Activated naive CD4-positive, alpha-beta T cell treated with anti-CD3 and anti-CD28 coated beads, Interleukin-2, amount 50 U/mL, for 16 hours (primary cell): ENCODE measurements around the gene LRRTM4.
"Not testable (repeated sequence)": the region's sequence is repeated elsewhere in the genome, so short reads cannot be mapped to it uniquely, and the experiment has no call there.

Experiments used
- DNase-seq: peaks from one replicate; pipeline ENCODE4 v3.0.0-alpha.2; 2020

LRRTM4 gene

GRCh38 chr2:76839826-76840225, 682.4 kb downstream of the LRRTM4 start:
- DNase-seq: no peak

GRCh38 chr2:76829374-76830234, 692.6 kb downstream of the LRRTM4 start:
- no peak for DNase-seq

DNA sequence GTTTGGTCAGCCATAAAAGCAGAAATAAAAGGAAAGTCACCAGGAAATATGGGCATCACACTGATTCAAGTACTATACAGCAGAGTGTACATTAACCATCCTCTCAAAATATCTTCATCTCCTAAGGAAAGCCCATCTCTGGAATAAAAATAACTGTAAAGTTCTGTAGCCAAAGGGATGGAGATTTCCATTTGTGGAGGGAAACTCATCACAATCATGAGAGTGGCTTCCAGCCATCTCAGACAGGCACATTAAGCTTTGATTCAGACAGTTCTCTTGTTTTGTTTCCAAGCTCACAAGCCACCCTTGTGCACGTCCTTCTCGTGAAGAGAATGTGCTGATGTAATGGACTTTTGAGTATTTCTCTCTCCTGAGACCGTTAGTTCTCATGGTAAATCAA, 695.5 kb downstream of the LRRTM4 start:
- DNase-seq: no peak

DNA sequence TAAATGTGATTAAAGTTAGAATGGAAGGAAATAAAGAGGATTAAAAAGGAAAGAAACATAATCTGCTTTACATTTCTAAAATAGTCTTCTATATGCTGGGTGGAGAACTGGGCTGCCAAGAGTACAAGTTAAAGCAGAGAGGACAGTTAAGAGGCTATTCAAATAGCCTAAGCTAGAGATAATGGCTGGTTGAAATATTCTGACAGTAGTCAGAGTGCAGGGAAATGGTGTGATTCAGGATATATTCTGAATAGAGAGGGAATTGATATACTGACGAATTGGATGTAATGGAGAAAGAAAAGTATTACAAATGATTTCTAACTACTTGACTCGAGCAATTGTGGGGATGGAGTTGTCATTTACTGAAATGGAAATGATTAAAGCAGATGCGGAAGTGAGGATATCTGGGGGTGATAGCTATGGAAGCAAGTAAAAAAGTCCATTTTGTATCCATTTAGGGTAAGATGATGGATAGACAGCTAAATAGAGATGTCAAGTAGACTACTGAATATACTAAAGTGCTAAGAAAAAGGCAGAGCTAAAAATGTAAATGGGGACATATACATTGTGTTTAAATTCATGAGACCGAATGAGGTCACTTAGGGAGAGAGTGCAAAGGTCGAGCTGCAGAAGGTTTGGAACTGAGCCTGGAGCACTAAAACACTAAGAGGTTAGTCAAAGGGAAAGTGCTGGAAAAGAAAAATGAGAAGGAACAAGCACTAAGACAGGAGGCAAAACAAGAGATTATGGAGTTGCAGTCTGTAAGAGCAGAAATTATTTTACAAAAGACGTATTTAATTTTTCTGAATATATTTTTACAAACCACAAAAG, 696.8 kb downstream of the LRRTM4 start:
- no peak for DNase-seq

DNA sequence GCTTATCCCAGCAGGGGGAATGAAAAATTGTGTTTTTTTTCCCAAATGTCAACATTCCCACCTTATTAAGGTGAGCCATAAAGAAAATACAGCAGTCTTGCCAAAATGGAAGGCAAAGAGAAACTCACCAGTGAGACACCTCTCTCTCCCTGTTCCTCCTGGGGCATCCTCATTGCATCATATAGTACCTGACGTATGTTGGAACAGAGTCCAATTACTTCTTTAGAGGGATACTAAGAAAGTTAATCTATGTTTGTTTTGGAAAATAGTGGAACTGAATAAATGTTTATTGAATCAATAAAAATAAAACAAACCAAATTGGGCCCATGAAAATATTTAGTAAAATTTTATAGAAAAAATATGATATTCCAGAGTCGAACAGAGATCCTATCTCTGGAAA, 700.4 kb downstream of the LRRTM4 start:
- DNase-seq: no peak

GRCh38 chr2:76813084-76813483, 709.1 kb downstream of the LRRTM4 start:
- no peak for DNase-seq

GRCh38 chr2:76812156-76812555, 710.0 kb downstream of the LRRTM4 start:
- DNase-seq: no peak

GRCh38 chr2:76809136-76809535, 713.0 kb downstream of the LRRTM4 start:
- no peak for DNase-seq

DNA sequence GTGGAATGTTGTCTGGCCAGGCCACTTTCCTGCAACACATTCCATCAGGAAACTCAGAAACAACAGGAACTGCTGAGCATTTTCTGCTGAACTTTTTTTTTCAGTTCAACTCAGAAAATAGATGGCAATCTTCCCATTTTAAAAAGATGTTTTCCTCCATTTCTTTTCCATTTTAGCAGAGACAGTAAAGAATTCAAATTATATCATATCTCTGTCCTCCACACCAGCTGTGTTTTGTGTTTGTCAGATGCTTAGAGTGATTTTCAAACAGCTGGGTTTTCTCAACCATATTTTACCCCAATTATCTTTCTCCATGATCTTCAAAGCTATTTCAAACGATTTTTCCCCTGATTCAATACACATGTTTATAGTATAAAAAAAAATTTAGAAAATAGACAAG, 713.4 kb downstream of the LRRTM4 start:
- DNase-seq: no peak

GRCh38 chr2:76793647-76794334, 728.4 kb downstream of the LRRTM4 start:
- DNase-seq: no peak

- not testable (repeated sequence) for DNase-seq
Observed at GRCh38 chr2:76781313-76781712, 740.9 kb downstream of the LRRTM4 start.

GRCh38 chr2:76763276-76763675, 758.9 kb downstream of the LRRTM4 start:
- no peak for DNase-seq

DNA sequence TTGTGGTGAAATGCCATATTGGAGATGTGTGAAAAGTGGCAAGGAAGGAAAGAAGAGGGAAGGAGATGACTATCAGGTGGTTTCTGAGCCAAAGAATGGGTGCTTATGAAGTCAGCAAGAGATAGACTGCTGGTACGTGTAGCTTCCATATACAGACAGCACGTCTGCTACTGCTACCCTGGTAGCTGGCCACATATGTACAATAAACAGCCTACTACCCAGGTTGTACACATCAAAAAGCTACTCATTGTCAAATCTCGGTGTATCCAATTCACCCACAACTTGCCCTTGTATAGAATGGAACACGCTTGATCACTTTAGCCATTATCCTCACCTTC, 761.8 kb downstream of the LRRTM4 start:
- no peak for DNase-seq

DNA sequence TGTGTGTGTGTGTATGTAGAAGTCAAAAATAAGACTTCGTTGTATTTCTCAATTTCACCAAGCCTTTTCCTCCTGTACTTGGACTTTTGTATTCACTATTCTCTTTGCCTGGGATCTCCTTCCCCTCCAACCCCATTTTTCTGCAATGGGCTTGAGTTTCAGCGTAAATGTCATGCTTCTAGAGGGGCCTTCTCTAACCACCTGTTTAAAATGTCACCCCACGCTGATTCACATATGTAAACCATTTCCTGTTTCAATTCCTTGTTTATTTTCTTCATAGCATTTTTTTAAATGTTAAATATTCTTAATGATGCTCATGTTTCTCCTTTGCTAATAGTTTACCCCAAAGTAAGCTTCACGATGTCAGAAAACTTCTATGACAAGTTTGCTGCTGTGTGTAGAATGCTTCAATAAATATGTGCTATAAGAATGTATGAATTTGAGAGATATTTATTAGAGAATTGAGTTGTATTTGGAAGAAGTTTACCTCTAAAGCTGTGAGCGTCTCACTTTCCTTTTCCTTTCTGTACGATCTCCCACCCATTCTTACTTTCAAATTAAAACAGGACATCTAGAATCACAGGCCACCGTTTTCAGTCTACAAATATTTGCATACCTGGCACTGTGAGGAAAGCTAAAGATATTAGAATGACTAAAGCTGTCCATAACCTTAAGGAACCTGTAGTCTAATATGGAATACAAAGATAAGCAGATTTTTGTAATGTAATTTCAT, 762.4 kb downstream of the LRRTM4 start:
- no peak for DNase-seq

DNA sequence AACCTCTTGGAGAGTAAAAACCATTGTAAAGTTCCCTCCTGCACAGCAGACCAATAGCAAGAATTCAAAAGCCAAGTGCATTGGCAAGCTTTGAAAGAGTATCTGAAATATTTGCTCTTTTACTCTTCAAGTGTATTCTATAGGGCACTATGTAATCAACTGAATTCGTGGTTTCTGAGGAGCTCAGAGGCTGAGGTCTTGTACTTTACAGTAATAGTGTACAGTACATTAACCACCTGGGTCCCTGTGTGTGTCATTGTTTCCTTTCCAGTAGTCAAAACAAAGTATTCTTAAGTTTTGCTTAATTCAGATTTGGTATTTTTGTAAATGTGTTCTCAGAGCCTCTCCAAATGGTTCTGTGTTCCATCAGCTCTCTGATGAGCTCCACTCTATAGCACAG, 769.7 kb downstream of the LRRTM4 start:
- no peak for DNase-seq

DNA sequence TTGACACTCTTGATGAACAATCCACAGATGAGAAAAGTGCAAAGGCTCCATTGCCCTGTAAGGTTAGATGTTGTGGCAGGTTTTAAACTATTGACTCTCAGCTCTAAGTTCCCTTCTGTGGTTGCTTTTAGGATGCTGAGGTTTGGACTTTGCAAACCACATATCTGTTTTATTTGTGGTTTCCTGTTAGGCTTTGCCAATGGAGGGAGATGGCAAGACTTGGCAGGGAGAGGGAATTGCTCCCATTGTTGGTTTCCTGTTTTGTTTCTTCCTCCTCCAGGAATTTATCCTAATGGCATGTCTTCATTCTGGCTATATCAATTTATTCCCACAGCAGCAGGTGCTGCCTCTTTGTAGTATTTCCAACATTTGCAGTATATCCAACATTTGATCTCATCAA, 772.3 kb downstream of the LRRTM4 start:
- no peak for DNase-seq

GRCh38 chr2:76748581-76749296, 773.4 kb downstream of the LRRTM4 start:
- DNase-seq: no peak

DNA sequence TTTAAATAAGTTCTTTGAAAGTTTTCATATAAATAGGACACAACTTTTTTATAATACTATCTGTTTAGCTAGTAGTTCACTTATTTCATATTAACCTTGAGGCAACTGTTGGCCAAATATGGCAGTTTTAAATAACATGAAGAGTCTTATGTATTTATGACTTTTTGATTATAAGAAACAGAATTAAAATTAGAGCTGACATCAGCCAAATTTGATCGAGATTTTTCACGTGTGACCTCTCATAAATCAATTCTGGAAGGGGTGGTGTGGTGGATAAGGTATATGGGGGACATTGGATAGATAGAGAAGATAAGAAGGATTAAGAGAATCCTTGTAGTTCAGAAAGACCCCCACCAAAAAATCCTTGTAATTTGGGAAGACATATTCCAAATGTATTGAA, 776.6 kb downstream of the LRRTM4 start:
- DNase-seq: no peak

- DNase-seq: no peak
Observed at GRCh38 chr2:76737607-76738006, 784.6 kb downstream of the LRRTM4 start.

DNA sequence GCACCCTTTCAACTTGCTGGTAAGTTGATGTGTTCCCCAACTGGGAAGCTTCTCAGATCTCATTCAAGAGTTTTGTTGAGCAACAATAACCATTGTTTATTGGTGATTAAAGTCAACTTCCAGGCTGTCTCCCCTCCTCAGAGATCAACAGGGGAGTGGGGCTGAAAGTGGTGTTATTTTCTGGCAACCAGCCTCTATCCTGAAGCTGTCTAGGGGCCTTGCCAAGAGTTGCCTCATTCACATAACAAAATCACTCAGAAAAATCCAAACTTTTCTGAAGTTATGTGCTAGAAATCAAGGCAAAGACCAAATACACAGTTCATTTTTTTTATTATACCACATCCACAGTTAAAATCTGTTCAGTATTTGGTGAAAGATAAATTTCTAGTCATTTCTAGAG, 788.4 kb downstream of the LRRTM4 start:
- no peak for DNase-seq

GRCh38 chr2:76731157-76731556, 791.0 kb downstream of the LRRTM4 start:
- no peak for DNase-seq

DNA sequence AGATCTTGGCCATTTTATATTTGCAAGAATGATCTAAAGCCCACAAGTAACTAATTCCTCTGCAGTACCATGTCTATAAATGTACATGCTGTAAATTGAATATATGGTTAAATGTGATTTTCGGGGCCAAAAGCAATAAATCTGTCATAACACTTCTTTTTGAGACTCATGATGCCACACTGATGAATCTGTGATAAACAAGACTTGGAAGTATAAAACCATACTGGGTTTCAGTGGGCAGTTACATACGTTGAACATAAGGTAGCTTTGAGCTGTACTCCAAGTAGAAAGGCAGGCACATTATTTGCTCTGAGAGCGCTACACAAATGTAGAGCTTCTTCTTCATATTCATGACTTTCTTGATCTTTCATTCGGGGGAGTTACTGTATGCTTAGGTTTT, 792.2 kb downstream of the LRRTM4 start:
- DNase-seq: no peak
